Erythroblast (primary cell): ENCODE measurements around the gene ZNF558.
"Not testable (repeated sequence)": the region's sequence is repeated elsewhere in the genome, so short reads cannot be mapped to it uniquely, and the experiment has no call there.

Experiments used
- DNase-seq, 2 experiments: peaks; one replicate each; lab custom pipeline; 2025; lab: John Stamatoyannopoulos, UW
- GATA1 ChIP-seq: IDR thresholded peaks from 2 replicates; pipeline ENCODE4 v1.6.1; 2011; ENCODE audit warnings: low read depth, mild to moderate bottlenecking, control low read depth, low read length, moderate library complexity
- POLR2A ChIP-seq: IDR thresholded peaks from 2 replicates; pipeline ENCODE4 v1.6.1; 2011; ENCODE audit warnings: mild to moderate bottlenecking, low read length

Gene ZNF558

DNA sequence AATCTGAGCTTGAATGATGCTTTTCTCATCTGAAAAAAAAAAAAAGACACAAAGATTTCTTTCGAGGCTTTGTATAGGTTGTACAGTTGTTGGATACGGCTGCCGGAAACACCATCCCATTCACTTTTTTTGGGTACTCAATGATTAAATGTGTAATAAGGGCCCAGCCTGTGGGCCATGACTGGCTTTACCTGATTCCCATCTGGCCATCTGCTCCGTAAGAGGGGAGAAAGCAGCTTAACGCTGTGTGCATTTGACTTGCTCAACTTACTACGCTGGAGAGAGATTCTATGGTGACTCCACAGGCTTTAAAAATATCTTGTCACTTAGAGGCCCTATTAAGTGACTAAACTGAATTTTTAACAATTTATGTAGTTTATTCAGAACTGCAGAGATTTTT, 731 bp downstream of the ZNF558 start:
- DNase-seq: peak in 1 of 2 experiments; percentile 37

DNA sequence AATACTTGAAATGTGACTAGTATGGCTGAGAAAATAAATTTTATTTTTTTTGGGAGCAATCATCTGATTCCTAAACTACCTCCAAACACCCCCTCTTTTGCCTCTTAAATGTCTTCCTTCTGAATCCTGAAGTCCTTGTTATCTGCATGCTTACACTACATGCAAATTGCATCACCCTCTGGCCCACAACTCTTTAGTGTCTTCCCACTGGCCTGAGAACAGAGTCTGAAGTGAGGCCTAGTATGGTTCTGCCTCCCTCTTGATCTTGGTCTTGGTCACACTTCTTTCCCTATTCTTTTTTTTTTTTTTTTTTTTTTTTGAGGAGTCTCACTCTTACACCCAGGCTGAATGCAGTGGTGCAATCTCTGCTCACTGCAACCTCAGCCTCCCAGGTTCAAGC, 4.8 kb downstream of the ZNF558 start:
- DNase-seq: peak in 1 of 2 experiments; percentile 25
- TF ChIP-seq POLR2A (no peak), GATA1 (no peak)

More for the DNA sequence above, 731 bp downstream of the ZNF558 start:
- no peak for TF ChIP-seq GATA1
- no peak for TF ChIP-seq POLR2A

DNA sequence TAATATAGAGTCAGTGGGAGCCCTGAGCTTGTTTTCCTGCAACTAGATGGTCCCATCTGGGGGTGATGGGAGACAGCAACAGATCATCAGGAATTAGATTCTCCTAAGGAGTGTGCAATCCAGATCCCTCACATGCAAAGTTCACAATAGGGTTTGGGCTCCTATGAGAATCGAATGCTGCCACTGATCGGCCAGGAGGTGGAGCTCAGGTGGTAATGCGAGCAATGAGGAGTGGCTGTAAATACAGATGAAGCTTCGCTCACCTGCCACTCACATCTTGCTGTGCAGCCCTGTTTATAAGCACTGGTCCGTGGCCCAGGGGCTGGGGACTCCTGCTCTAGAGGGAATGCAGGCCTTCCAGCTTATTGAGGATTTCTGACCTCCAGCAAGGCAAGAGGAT, 5.7 kb downstream of the ZNF558 start:
- no peak for TF ChIP-seq POLR2A
- no peak for DNase-seq

DNA sequence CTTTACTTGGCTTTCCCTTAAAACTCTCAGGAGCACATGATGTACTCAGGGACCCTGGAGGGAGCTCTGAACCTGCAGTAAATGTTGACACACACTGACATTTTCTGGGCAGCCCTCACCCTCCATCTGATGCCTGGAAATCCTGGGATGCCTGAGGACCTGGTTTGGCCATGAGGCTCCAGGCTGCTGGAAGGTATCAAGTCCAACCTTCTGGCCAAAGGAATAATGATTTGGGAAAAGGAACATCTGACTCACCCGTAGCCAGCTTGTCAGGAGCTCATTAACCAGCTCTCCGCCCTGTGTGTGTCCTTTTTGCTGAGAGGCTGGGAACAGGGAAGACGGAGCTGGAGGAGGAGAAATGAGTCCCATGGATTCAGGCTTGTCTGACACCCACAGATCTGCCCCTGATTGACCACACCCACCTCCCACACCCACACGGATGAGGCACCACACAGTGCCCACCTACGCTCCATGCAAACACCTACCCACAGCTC, 10.3 kb downstream of the ZNF558 start:
- TF ChIP-seq GATA1: no peak
- TF ChIP-seq POLR2A: no peak
- DNase-seq: no peak

DNA sequence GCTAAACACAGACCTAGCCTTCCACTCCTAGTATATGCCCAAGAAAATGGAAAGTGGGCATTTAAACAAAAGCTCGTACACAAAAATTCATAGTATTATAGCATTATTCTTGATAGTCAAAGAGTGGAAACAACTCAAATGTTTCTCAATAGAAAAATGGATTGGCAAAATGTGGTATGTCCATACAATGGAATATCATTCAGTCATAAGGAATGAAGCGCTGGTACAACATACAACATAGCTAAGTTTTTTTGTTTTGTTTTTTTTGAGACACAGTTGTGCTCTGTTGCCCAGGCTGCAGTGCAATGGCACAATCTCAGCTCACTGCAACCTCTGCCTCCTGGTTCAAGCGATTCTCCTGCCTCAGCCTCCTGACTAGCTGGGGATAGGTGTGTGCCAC, 11.9 kb downstream of the ZNF558 start:
- no peak for DNase-seq
- TF ChIP-seq GATA1: no peak
- TF ChIP-seq POLR2A: no peak

DNA sequence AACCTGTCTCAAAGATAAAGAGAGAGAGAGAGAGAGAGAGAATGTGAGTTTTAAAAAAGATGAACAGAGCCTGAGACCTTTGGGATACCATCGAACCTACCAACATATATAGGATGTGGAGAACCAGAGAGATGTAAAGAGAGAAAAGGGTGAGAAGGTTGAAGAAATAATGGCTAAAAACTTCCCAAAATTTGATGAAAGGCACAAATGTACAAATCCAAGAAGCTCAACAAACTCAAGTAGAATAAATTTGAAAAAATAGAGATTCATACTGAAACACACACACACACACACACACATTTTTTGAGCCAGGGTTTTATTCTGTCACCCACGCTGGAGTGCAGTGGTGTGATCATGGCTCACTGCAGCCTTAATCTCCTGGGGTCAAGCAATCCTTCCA, 16.3 kb downstream of the ZNF558 start:
- DNase-seq: no peak
- TF ChIP-seq GATA1 (no peak), POLR2A (no peak)

DNA sequence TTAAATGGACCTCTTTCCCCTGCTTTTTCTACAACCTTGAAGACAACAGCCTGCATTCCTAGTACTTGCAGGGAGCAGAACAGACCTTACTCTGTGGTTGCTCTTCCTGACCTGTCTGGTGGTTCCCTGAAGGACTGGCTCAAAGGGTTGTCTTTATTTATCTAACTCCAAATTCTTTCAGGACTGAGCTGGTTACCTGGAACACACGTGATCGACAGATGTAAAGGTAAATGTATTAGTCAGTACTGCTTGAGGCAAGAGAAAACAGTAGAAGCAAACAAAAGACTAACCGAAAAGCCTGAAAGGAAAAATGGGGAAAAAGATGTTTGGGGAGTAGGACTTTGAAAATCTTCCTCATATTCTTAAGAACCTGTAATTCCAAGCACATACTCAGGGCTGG, 17.9 kb downstream of the ZNF558 start:
- DNase-seq: no peak
- TF ChIP-seq GATA1 (no peak), POLR2A (no peak)

DNA sequence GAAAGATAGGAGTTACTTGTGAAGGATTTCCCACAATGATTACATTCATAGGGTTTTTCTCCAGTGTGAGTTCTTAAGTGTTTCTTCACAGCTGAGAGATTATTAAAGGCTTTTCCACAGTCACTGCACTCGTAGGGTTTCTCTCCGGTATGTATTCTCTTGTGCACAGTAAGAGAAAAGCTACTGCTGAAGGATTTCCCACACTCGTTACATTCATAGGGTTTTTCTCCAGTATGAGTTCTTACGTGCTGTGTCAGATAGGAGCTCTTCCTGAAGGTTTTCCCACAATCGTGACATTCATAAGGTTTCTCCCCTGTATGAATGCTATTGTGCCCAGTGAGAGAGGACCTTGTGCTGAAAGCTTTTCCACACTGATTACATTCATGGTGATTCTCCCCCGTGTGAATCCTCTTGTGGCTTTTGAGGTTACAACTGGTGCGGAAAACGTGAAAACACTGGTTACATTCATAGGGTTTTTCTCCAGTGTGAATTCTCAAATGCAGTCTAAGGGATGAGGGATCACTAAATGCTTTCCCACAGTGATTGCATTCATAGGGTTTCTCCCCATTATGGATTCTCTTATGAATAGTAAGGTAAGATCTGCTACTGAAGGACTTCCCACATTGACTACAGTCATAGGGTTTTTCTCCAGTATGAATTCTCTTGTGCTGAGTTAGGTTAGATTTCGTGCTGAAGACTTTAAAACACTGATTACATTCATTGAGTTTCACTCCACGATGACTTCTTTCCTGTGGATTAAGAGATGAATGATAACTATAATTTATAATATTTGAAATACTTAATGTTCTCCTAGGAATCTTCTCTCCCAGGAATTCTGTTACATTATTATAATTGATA, 20.6 kb downstream of the ZNF558 start:
- DNase-seq: peak; percentile 21 to 41
- TF ChIP-seq GATA1 (no peak), POLR2A (no peak)

DNA sequence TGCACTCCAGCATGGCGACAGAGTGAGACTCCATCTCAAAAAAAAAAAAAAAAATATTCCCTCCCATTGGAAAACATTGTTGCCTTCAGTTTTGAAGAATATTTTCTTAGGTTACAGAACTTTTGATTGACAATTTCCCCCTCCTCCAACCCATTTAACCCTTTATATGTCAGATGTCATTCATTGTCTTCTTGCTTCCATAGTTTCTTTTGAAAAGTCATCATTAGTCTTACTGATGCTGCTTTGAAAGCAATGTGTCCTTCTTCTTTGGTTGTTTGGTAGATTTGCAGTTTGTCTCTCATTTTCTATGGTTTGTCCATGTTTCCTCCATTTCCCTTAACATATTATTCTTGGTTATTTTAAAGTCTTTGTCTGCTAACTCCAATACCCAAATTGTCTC, 25.4 kb downstream of the ZNF558 start:
- TF ChIP-seq GATA1 (no peak), POLR2A (no peak)
- peak in 1 of 2 experiments; percentile 13 for DNase-seq

DNA sequence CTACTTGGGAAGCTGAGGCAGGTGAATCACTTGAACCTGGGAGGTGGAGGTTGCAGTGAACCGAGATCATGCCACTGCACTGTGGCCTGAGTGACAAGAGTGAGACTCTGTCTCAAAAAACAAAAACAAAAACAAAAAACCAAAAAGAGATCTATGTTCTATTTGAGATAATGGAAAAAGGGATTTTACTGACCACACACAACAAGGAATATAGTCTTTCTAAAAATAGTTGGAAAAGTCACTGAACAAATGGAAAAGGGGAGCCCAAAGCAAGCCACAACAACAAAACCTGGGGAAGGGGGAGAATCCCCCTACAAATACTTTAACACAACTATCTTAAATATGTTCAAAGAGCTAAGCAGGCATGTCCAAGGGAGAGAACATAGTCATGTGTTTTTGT, 37.3 kb downstream of the ZNF558 start:
- no peak for DNase-seq
- TF ChIP-seq GATA1 (no peak), POLR2A (no peak)

DNA sequence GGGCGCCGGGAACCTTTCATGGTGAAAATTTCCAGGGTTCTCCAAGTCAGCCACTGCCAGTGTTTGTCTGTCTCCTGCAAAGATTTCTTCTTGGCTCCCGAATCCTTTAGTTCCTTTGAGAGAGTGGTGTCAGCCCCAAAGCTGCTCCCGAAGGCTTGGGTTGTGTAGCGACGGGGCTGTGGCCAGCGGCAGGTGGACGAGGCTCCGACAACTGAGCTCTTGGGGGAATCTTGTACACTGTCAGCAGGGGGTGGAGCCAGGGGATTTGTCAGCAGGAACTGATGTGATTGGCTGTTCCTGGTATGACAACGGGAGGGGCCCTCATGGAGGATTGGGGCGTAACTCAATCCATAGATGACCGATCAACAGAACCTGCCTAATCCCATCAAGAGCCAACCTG, 58.5 kb downstream of the ZNF558 start:
- DNase-seq: not testable (repeated sequence)

DNA sequence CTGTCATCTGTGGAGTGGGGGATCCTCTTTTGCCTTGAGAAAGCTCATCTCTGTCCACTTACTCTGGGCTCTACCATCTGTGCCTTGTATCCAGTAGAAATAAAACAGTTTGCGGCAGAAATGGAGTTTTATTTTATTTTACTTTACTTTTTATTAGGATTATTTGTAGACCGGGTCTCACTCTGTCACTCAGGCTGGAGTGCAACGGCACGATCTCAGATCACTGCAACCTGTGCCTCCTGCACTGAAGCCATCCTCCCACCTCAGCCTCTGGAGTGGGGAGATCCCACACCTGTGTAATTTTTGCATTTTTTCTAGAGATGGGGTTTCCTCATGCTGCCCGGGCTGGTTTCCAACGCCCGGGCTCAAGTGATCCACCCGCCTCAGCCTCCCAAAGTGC, 62.8 kb downstream of the ZNF558 start:
- DNase-seq: not testable (repeated sequence)

DNA sequence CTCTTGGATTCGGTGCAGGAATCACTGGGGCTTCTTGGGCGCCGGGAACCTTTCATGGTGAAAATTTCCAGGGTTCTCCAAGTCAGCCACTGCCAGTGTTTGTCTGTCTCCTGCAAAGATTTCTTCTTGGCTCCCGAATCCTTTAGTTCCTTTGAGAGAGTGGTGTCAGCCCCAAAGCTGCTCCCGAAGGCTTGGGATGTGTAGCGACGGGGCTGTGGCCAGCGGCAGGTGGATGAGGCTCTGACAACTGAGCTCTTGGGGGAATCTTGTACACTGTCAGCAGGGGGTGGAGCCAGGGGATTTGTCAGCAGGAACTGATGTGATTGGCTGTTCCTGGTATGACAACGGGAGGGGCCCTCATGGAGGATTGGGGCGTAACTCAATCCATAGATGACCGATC, 64.8 kb downstream of the ZNF558 start:
- DNase-seq: not testable (repeated sequence)
